Activated effector memory CD4-positive, alpha-beta T cell treated with Interleukin-2 at 50 U/mL for 16 hours (primary cell): ENCODE measurements around the gene CIB2.

ENCODE experiments used
- DNase-seq: peaks from one replicate; pipeline ENCODE4 v3.0.0-alpha.2; 2020

Gene CIB2

GRCh38 chr15:78064544-78064943 lies 66.7 kb downstream of the CIB2 start:
- no peak for DNase-seq

DNA sequence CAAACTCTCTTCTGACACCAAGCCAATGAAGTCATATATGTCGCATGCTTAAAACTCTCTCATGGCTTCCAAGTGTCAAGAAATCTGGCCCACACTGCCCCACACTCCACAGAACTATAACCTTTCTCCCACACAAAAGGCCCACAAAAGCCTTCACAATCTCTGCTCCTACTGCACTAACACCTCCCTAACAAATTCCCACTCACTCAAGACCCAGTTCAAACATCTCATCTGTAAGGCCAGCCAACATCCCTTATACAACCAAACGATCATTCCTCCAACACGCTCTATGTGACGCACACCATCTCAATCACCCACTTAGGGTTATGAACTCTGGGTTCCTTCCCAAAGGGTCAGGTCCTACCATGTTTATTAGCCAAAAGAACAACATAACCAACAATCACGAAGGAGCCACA lies 67.3 kb downstream of the CIB2 start:
- DNase-seq: no peak

DNA sequence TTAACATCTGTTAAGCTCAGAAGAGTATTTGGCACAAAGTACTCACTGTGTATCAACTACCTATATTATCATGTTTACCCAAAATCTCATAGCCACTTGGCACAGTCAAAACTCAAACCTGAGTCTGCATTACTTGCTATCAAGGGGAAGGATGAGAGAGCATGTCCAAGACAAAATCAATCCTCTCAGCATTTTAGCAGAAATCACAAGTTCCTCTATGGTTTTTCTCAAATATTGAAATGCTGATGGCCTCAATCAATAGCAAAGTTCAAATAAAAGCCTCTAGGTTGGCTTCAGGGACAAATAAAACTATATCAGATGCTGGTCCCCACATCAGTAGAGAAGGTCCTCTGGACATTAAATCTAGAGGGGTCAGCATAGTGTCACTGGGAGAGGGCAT lies 68.0 kb downstream of the CIB2 start:
- DNase-seq: no peak

DNA sequence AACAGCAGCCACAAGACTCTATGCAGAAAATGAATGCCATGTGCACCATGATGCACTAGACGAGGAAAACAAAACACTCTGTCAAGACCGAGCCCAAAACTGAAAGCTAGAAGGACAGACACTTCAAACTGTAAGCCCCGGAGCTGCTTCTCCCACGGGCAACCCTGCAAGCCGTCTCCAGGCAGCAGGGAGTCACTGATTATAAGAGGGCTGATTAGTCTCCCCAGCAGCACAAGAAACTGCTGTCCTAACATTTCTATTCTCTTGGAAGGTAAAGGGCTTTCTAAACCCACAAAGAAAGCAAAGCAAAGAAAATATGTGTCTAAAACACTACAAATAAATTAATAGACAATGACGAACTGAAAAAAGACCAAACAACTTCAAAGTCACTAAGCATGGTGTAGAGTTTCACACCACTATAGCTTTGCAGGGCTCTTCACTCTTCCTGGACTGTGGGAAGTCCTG lies 69.2 kb downstream of the CIB2 start:
- no peak for DNase-seq

DNA sequence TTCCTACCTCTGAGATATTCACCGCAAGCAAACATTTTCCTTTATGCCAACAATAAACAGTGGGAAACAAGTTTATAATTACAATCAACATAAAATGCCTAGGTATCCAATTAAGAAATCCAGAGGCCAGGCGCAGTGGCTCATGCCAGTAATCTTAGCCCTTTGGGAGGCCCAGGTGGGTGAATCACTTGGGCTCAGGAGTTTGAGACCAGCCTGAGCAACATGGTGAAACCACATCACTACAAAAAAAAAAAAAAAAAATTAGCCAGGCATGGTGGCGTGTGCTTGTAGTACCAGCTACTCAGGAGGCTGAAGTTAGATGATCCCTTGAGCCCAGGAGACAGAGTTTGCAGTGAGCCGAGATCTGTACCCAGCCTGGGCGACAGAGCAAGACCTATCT lies 71.0 kb downstream of the CIB2 start:
- DNase-seq: no peak

DNA sequence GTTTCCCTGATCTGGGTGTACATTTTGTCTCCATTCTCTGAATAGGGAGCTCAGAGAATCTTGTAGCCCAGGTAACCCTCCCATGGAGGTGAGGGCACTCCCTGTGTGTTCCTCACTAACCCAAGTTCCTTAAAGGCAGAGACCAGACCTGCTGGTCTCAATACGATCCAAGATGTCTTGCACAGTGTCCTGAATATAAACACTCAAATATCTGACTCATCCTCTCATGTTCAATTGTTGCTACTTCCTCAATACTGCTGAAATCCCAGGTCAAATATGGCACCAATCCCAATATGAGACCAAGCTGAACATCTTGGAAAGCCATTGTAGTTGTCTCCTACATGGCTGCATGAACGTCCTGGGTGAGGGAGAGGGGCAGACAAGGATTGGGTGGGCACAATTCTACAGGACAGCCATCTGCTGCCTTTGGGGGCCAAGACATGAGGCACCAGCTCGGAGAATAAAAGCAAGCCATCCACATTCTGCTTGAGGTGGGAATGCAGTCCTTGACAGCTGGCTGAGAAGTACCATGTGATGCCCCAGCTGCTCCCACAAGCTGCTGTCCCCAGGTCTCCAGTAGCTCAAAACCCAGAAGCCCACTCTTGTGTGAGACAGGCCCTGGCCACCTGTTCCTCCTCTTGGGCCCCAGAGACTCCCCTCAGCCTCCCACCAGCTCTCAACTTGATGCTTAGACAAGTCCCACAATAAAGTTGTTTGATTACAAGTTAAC lies 72.0 kb downstream of the CIB2 start:
- no peak for DNase-seq

DNA sequence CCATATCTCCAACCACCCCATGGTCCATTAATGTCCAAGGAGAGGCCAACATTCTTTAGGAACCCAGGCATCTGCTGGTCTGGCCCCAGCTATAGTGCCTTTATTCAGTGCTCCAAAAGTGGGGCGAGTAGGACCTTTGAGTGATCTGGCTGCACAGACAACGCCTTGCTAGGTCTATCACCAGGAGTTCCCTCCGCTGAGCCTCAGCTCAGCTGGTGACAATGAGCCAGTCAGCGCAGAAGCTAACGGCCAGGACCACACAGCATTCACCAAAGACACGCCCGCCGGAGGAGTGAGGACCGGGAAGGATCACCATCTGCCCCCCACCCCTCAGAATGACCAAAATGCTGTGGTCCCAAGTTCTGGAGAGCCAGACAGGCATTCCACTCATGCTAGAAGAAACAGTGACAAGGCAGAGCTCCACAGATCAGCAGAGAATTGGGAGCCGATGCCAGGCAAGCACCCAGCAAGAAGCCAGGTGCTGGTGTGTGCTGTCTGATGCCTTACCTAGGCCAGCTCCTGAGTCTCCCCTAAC lies 72.8 kb downstream of the CIB2 start:
- DNase-seq: no peak

DNA sequence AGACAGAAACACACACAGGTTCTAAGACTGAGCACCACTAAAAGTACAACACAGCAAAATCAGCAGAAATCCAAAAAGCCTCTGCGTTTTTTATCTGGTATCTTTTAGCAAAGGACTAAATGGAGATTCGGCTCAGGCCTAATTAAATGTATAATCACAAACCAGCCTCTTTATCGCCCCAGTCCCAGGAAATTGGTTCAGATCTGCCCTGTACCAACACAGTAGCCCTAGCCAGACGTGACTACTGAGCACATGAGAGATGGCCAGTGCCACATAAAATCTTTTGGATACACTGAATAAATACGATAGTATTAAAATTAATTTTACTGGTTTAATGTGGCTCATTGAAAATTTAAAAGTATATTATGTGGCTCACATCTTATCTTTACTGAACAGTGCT lies 73.4 kb downstream of the CIB2 start:
- DNase-seq: no peak

- DNase-seq: no peak
Measured at GRCh38 chr15:78056714-78057269, 74.5 kb downstream of the CIB2 start.

- no peak for DNase-seq
Measured at GRCh38 chr15:78055919-78056713, 75.1 kb downstream of the CIB2 start.

GRCh38 chr15:78054966-78055365 lies 76.3 kb downstream of the CIB2 start:
- no peak for DNase-seq
